ENCODE results near the gene FARP1.

The FARP1 gene

GRCh38 chr13:98403076-98403475, 260.2 kb downstream of the FARP1 start:
- no peaks in the 10 kb centered on the region for H3K4me1 ChIP-seq (ENCODE audit: control insufficient read depth, insufficient read depth, low read length)
- no peak overlapping the region for H3K27ac ChIP-seq (ENCODE audit: low read length)
- no peaks in the 10 kb centered on the region for H3K27me3 ChIP-seq (ENCODE audit: control insufficient read depth, insufficient read depth, low read length)
- H3K36me3 ChIP-seq (ENCODE audit: control insufficient read depth, insufficient read depth, low read length) = peaks cover 2% of the 10 kb centered on the region; the same call in 1 of the 2 replicates
- no peak overlapping the region for H3K4me3 ChIP-seq (ENCODE audit: low read length)
- H3K9me3 ChIP-seq (ENCODE audit: control insufficient read depth, insufficient read depth, low read length) = no peaks in the 10 kb centered on the region
- DNase-seq (ENCODE audit: low read depth, low spot score) = no peak
- no CpG with 5 or more reads among the region's 2 CpGs for WGBS (ENCODE audit: insufficient coverage, insufficient read length)

GRCh38 chr13:98405107-98405571, 262.2 kb downstream of the FARP1 start:
- no peaks in the 10 kb centered on the region for H3K27me3 ChIP-seq (ENCODE audit: control insufficient read depth, insufficient read depth, low read length)
- peak; percentile 18 for DNase-seq (ENCODE audit: low read depth, low spot score)
- H3K36me3 ChIP-seq (ENCODE audit: control insufficient read depth, insufficient read depth, low read length) = peaks cover 2% of the 10 kb centered on the region; the same call in 1 of the 2 replicates
- no peaks in the 10 kb centered on the region for H3K4me1 ChIP-seq (ENCODE audit: control insufficient read depth, insufficient read depth, low read length)
- H3K9me3 ChIP-seq (ENCODE audit: control insufficient read depth, insufficient read depth, low read length) = no peaks in the 10 kb centered on the region
- no CpG with 5 or more reads among the region's 7 CpGs for WGBS (ENCODE audit: insufficient coverage, insufficient read length)
- no peak overlapping the region for H3K27ac ChIP-seq (ENCODE audit: low read length)
- no peak overlapping the region for H3K4me3 ChIP-seq (ENCODE audit: low read length)

- DNase-seq (ENCODE audit: low read depth, low spot score) = no peak
- no peak overlapping the region for H3K27ac ChIP-seq (ENCODE audit: low read length)
- no peak overlapping the region for H3K4me3 ChIP-seq (ENCODE audit: low read length)
- H3K9me3 ChIP-seq (ENCODE audit: control insufficient read depth, insufficient read depth, low read length) = no peaks in the 10 kb centered on the region
- no peaks in the 10 kb centered on the region for H3K27me3 ChIP-seq (ENCODE audit: control insufficient read depth, insufficient read depth, low read length)
- H3K36me3 ChIP-seq (ENCODE audit: control insufficient read depth, insufficient read depth, low read length) = peaks cover 2% of the 10 kb centered on the region; the same call in 1 of the 2 replicates
- no CpG with 5 or more reads among the region's 8 CpGs for WGBS (ENCODE audit: insufficient coverage, insufficient read length)
- no peaks in the 10 kb centered on the region for H3K4me1 ChIP-seq (ENCODE audit: control insufficient read depth, insufficient read depth, low read length)
Observed at GRCh38 chr13:98405690-98406344, 262.9 kb downstream of the FARP1 start.

- no CpG with 5 or more reads among the region's 9 CpGs for WGBS (ENCODE audit: insufficient coverage, insufficient read length)
- DNase-seq (ENCODE audit: low read depth, low spot score) = no peak
- Histone ChIP-seq H3K27me3 (ENCODE audit: control insufficient read depth, insufficient read depth, low read length) (no peaks in the 10 kb centered on the region), H3K27ac (ENCODE audit: low read length) (no peak overlapping the region), H3K9me3 (ENCODE audit: control insufficient read depth, insufficient read depth, low read length) (no peaks in the 10 kb centered on the region), H3K4me1 (ENCODE audit: control insufficient read depth, insufficient read depth, low read length) (no peaks in the 10 kb centered on the region), H3K4me3 (ENCODE audit: low read length) (no peak overlapping the region), H3K36me3 (ENCODE audit: control insufficient read depth, insufficient read depth, low read length) (peaks cover 2% of the 10 kb centered on the region; the same call in 1 of the 2 replicates)
Observed at GRCh38 chr13:98406427-98406826, 263.5 kb downstream of the FARP1 start.

GRCh38 chr13:98406971-98407370, 264.1 kb downstream of the FARP1 start:
- Histone ChIP-seq H3K4me1 (ENCODE audit: control insufficient read depth, insufficient read depth, low read length) (no peaks in the 10 kb centered on the region), H3K9me3 (ENCODE audit: control insufficient read depth, insufficient read depth, low read length) (no peaks in the 10 kb centered on the region), H3K27me3 (ENCODE audit: control insufficient read depth, insufficient read depth, low read length) (no peaks in the 10 kb centered on the region), H3K4me3 (ENCODE audit: low read length) (no peak overlapping the region), H3K27ac (ENCODE audit: low read length) (no peak overlapping the region), H3K36me3 (ENCODE audit: control insufficient read depth, insufficient read depth, low read length) (peaks cover 2% of the 10 kb centered on the region; the same call in 1 of the 2 replicates)
- WGBS (ENCODE audit: insufficient coverage, insufficient read length) = no CpG with 5 or more reads among the region's 9 CpGs
- DNase-seq (ENCODE audit: low read depth, low spot score) = no peak

GRCh38 chr13:98407575-98407974, 264.7 kb downstream of the FARP1 start:
- Histone ChIP-seq H3K27ac (ENCODE audit: low read length) (no peak overlapping the region), H3K27me3 (ENCODE audit: control insufficient read depth, insufficient read depth, low read length) (no peaks in the 10 kb centered on the region), H3K4me3 (ENCODE audit: low read length) (no peak overlapping the region), H3K9me3 (ENCODE audit: control insufficient read depth, insufficient read depth, low read length) (no peaks in the 10 kb centered on the region), H3K36me3 (ENCODE audit: control insufficient read depth, insufficient read depth, low read length) (peaks cover 2% of the 10 kb centered on the region; the same call in 1 of the 2 replicates), H3K4me1 (ENCODE audit: control insufficient read depth, insufficient read depth, low read length) (no peaks in the 10 kb centered on the region)
- no CpG with 5 or more reads among the region's 4 CpGs for WGBS (ENCODE audit: insufficient coverage, insufficient read length)
- DNase-seq (ENCODE audit: low read depth, low spot score) = no peak

GRCh38 chr13:98409281-98409680, 266.4 kb downstream of the FARP1 start:
- Histone ChIP-seq H3K9me3 (ENCODE audit: control insufficient read depth, insufficient read depth, low read length) (no peaks in the 10 kb centered on the region), H3K4me3 (ENCODE audit: low read length) (no peak overlapping the region), H3K36me3 (ENCODE audit: control insufficient read depth, insufficient read depth, low read length) (no peaks in the 10 kb centered on the region; the same call in 1 of the 2 replicates), H3K27ac (ENCODE audit: low read length) (no peak overlapping the region), H3K4me1 (ENCODE audit: control insufficient read depth, insufficient read depth, low read length) (no peaks in the 10 kb centered on the region), H3K27me3 (ENCODE audit: control insufficient read depth, insufficient read depth, low read length) (no peaks in the 10 kb centered on the region)
- no peak for DNase-seq (ENCODE audit: low read depth, low spot score)
- no CpG with 5 or more reads among the region's 13 CpGs for WGBS (ENCODE audit: insufficient coverage, insufficient read length)

- no peaks in the 10 kb centered on the region; the same call in 1 of the 2 replicates for H3K36me3 ChIP-seq (ENCODE audit: control insufficient read depth, insufficient read depth, low read length)
- WGBS (ENCODE audit: insufficient coverage, insufficient read length) = no CpG with 5 or more reads among the region's 11 CpGs
- no peaks in the 10 kb centered on the region for H3K4me1 ChIP-seq (ENCODE audit: control insufficient read depth, insufficient read depth, low read length)
- no peak overlapping the region for H3K27ac ChIP-seq (ENCODE audit: low read length)
- DNase-seq (ENCODE audit: low read depth, low spot score) = no peak
- no peaks in the 10 kb centered on the region for H3K9me3 ChIP-seq (ENCODE audit: control insufficient read depth, insufficient read depth, low read length)
- H3K4me3 ChIP-seq (ENCODE audit: low read length) = no peak overlapping the region
- no peaks in the 10 kb centered on the region for H3K27me3 ChIP-seq (ENCODE audit: control insufficient read depth, insufficient read depth, low read length)
Observed at GRCh38 chr13:98410612-98411011, 267.7 kb downstream of the FARP1 start.

- Histone ChIP-seq H3K27me3 (ENCODE audit: control insufficient read depth, insufficient read depth, low read length) (no peaks in the 10 kb centered on the region), H3K4me1 (ENCODE audit: control insufficient read depth, insufficient read depth, low read length) (no peaks in the 10 kb centered on the region), H3K36me3 (ENCODE audit: control insufficient read depth, insufficient read depth, low read length) (no peaks in the 10 kb centered on the region; the same call in 1 of the 2 replicates), H3K9me3 (ENCODE audit: control insufficient read depth, insufficient read depth, low read length) (no peaks in the 10 kb centered on the region), H3K27ac (ENCODE audit: low read length) (no peak overlapping the region), H3K4me3 (ENCODE audit: low read length) (no peak overlapping the region)
- WGBS (ENCODE audit: insufficient coverage, insufficient read length) = no CpG with 5 or more reads among the region's 5 CpGs
- no peak for DNase-seq (ENCODE audit: low read depth, low spot score)
Observed at GRCh38 chr13:98411013-98411412, 268.1 kb downstream of the FARP1 start.

GRCh38 chr13:98411617-98412265, 268.8 kb downstream of the FARP1 start:
- Histone ChIP-seq H3K4me1 (ENCODE audit: control insufficient read depth, insufficient read depth, low read length) (no peaks in the 10 kb centered on the region), H3K27me3 (ENCODE audit: control insufficient read depth, insufficient read depth, low read length) (no peaks in the 10 kb centered on the region), H3K27ac (ENCODE audit: low read length) (no peak overlapping the region), H3K4me3 (ENCODE audit: low read length) (no peak overlapping the region), H3K36me3 (ENCODE audit: control insufficient read depth, insufficient read depth, low read length) (no peaks in the 10 kb centered on the region; the same call in 1 of the 2 replicates), H3K9me3 (ENCODE audit: control insufficient read depth, insufficient read depth, low read length) (no peaks in the 10 kb centered on the region)
- no CpG with 5 or more reads among the region's 16 CpGs for WGBS (ENCODE audit: insufficient coverage, insufficient read length)
- no peak for DNase-seq (ENCODE audit: low read depth, low spot score)
